BLaER1 (cell line): Measurements from ENCODE around the gene ACTR3.
A peak's percentile ranks its signal among the peaks of the same experiment; 100 is the strongest.

Experiments used
- H3K27ac ChIP-seq: shearing (Covaris generic); formaldehyde crosslinking; 2 replicates; pipeline ENCODE4 v1.8.1; 2022
- H3K27me3 ChIP-seq: shearing (Covaris generic); formaldehyde crosslinking; 2 replicates; pipeline ENCODE4 v1.8.1; 2022
- H3K36me3 ChIP-seq: shearing (Covaris generic); formaldehyde crosslinking; 2 replicates; pipeline ENCODE4 v1.8.1; 2022
- H3K4me1 ChIP-seq: shearing (Covaris generic); formaldehyde crosslinking; 2 replicates; pipeline ENCODE4 v1.8.1; 2022
- H3K4me2 ChIP-seq: shearing (Covaris generic); formaldehyde crosslinking; 2 replicates; pipeline ENCODE4 v1.8.1; 2022
- H3K4me3 ChIP-seq: shearing (Covaris generic); formaldehyde crosslinking; 2 replicates; pipeline ENCODE4 v1.8.1; 2022
- H3K9ac ChIP-seq: shearing (Covaris generic); formaldehyde crosslinking; 2 replicates; pipeline ENCODE4 v1.8.1; 2022
- H3K9me3 ChIP-seq: shearing (Covaris generic); formaldehyde crosslinking; 2 replicates; pipeline ENCODE4 v1.8.1; 2022
- H4K20me1 ChIP-seq: shearing (Covaris generic); formaldehyde crosslinking; 2 replicates; pipeline ENCODE4 v1.8.1; 2022
- Cebpa-rat ChIP-seq: shearing (Covaris generic); IDR thresholded peaks from 2 replicates; pipeline ENCODE4 v1.8.1; 2022

ACTR3 gene

GRCh38 chr2:113888641-113889470, 1.0 kb upstream of the ACTR3 start:
- Histone ChIP-seq H3K9me3 (no peaks in the 10 kb centered on the region), H3K4me2 (peak overlapping the region; percentile 84), H3K27ac (peak overlapping the region; percentile 93), H4K20me1 (peaks cover 32% of the 10 kb centered on the region), H3K4me3 (peak overlapping the region; percentile 98), H3K4me1 (peaks cover 50% of the 10 kb centered on the region), H3K9ac (peak overlapping the region; percentile 96), H3K36me3 (peaks cover 30% of the 10 kb centered on the region), H3K27me3 (no peaks in the 10 kb centered on the region)
- no peak for TF ChIP-seq Cebpa-rat

- Histone ChIP-seq H3K4me3 (peak overlapping the region; percentile 98), H4K20me1 (peaks cover 49% of the 10 kb centered on the region), H3K9ac (peak overlapping the region; percentile 95), H3K27ac (peak overlapping the region; percentile 94), H3K27me3 (no peaks in the 10 kb centered on the region), H3K9me3 (no peaks in the 10 kb centered on the region), H3K36me3 (peaks cover 41% of the 10 kb centered on the region), H3K4me2 (peak overlapping the region; percentile 89), H3K4me1 (peaks cover 59% of the 10 kb centered on the region)
- no peak for TF ChIP-seq Cebpa-rat
Observed at GRCh38 chr2:113890253-113891235, 655 bp downstream of the ACTR3 start.

- no peaks in the 10 kb centered on the region for H3K27me3 ChIP-seq
- peak overlapping the region; percentile 89 for H3K4me2 ChIP-seq
- peak overlapping the region; percentile 98 for H3K4me3 ChIP-seq
- H3K36me3 ChIP-seq: peaks cover 45% of the 10 kb centered on the region
- H3K4me1 ChIP-seq: peaks cover 55% of the 10 kb centered on the region
- H4K20me1 ChIP-seq: peaks cover 57% of the 10 kb centered on the region
- TF ChIP-seq Cebpa-rat: no peak
- H3K27ac ChIP-seq: peak overlapping the region; percentile 94
- H3K9me3 ChIP-seq: no peaks in the 10 kb centered on the region
- H3K9ac ChIP-seq: peak overlapping the region; percentile 95
Observed at GRCh38 chr2:113891265-113891959, 1.5 kb downstream of the ACTR3 start.

- no peak overlapping the region for H3K4me3 ChIP-seq
Observed at GRCh38 chr2:113892004-113892710, 2.3 kb downstream of the ACTR3 start.

GRCh38 chr2:113894156-113894743, 4.4 kb downstream of the ACTR3 start:
- peaks cover 31% of the 10 kb centered on the region for H3K4me1 ChIP-seq
- H3K9ac ChIP-seq: no peak overlapping the region
- peaks cover 86% of the 10 kb centered on the region for H4K20me1 ChIP-seq
- no peak overlapping the region for H3K4me3 ChIP-seq
- H3K36me3 ChIP-seq: peaks cover 33% of the 10 kb centered on the region
- no peaks in the 10 kb centered on the region for H3K9me3 ChIP-seq
- H3K4me2 ChIP-seq: no peak overlapping the region
- H3K27ac ChIP-seq: no peak overlapping the region
- TF ChIP-seq Cebpa-rat: no peak
- no peaks in the 10 kb centered on the region for H3K27me3 ChIP-seq

More at GRCh38 chr2:113892004-113892710, 2.3 kb downstream of the ACTR3 start:
- Histone ChIP-seq H3K4me1 (peaks cover 48% of the 10 kb centered on the region), H4K20me1 (peaks cover 65% of the 10 kb centered on the region), H3K27me3 (no peaks in the 10 kb centered on the region), H3K9me3 (no peaks in the 10 kb centered on the region), H3K27ac (no peak overlapping the region), H3K36me3 (peaks cover 38% of the 10 kb centered on the region), H3K9ac (no peak overlapping the region; the same call in 1 of the 2 replicates), H3K4me2 (peak overlapping the region; percentile 89)
- no peak for TF ChIP-seq Cebpa-rat

- no peaks in the 10 kb centered on the region for H3K27me3 ChIP-seq
- peaks cover 31% of the 10 kb centered on the region for H3K4me1 ChIP-seq
- H3K9ac ChIP-seq: no peak overlapping the region
- H3K4me3 ChIP-seq: no peak overlapping the region
- TF ChIP-seq Cebpa-rat: no peak
- no peak overlapping the region for H3K27ac ChIP-seq
- no peak overlapping the region for H3K4me2 ChIP-seq
- H4K20me1 ChIP-seq: peaks cover 96% of the 10 kb centered on the region
- peaks cover 36% of the 10 kb centered on the region for H3K36me3 ChIP-seq
- no peaks in the 10 kb centered on the region for H3K9me3 ChIP-seq
Observed at GRCh38 chr2:113895301-113895700, 5.4 kb downstream of the ACTR3 start.

- Histone ChIP-seq H3K4me2 (no peak overlapping the region), H3K27me3 (no peaks in the 10 kb centered on the region), H3K4me3 (no peak overlapping the region), H3K9ac (no peak overlapping the region), H3K36me3 (peaks cover 43% of the 10 kb centered on the region), H3K4me1 (peaks cover 31% of the 10 kb centered on the region), H3K9me3 (no peaks in the 10 kb centered on the region), H3K27ac (no peak overlapping the region), H4K20me1 (peaks cover 100% of the 10 kb centered on the region)
- TF ChIP-seq Cebpa-rat: no peak
Observed at GRCh38 chr2:113895819-113896563, 6.1 kb downstream of the ACTR3 start.

GRCh38 chr2:113896791-113897190, 6.9 kb downstream of the ACTR3 start:
- H4K20me1 ChIP-seq: peaks cover 100% of the 10 kb centered on the region
- peaks cover 28% of the 10 kb centered on the region for H3K4me1 ChIP-seq

More at GRCh38 chr2:113896791-113897190, 6.9 kb downstream of the ACTR3 start:
- no peak for TF ChIP-seq Cebpa-rat
- no peak overlapping the region for H3K4me2 ChIP-seq
- H3K36me3 ChIP-seq: peaks cover 45% of the 10 kb centered on the region
- H3K9ac ChIP-seq: no peak overlapping the region
- H3K4me3 ChIP-seq: no peak overlapping the region
- H3K27ac ChIP-seq: no peak overlapping the region
- no peaks in the 10 kb centered on the region for H3K9me3 ChIP-seq
- H3K27me3 ChIP-seq: no peaks in the 10 kb centered on the region
